Activated CD8-positive, alpha-beta memory T cell treated with anti-CD3 and anti-CD28 coated beads, Interleukin-2, amount 50 U/mL, for 1 hour (primary cell): Measurements from ENCODE around the gene PDCD5.

ENCODE experiments used
- DNase-seq: peaks from one replicate; pipeline ENCODE4 v3.0.0-alpha.2; 2020; ENCODE audit errors: extremely low read depth

PDCD5 gene

DNA sequence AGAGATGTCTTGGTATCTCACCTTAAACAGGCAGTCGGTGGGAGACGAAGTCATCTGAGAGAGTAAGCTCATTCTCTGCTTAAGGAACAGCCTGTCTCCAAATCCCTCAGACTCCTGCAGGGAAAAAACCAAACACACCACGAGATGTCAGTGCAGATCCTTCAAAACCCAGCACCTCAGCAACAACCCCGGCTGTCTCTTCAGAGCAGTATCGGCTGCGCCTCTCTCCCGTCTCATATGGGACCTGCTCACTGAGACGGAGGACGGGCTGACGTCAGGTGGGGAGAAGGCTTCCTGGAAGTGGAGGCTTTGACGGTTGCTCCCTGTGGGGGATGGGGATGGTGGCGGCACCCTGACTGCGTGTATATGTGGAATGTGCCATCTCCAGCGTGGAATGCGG is 50.4 kb downstream of the PDCD5 start:
- no peak for DNase-seq
